Measurements from ENCODE around the gene BACE2.
"Not testable (repeated sequence)": the region's sequence is repeated elsewhere in the genome, so short reads cannot be mapped to it uniquely, and the experiment has no call there.

BACE2 gene

DNA sequence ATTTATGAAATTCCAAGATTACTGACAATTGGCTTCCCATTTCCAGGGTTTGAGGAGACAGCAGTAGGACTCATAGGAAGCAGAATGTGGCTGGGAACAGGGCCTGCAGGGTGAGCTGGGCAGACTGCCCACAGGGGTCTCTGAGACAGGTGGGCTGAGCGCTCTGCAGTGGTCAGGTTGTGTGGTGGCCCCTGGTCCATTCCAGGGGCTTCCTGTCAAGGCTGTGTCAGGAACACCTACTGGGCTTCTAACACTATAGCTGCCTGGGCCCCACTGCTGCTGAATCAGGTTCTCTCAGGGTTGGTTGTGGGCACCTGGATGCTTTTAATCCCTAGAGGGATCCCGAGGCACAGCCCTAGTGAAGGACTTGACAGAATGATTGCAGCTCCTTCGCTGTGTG, 72.1 kb downstream of the BACE2 start:
- no peak for DNase-seq (ENCODE audit: low read depth)

- DNase-seq (ENCODE audit: low read depth): no peak
Measured at GRCh38 chr21:41241341-41241740, 73.4 kb downstream of the BACE2 start.

GRCh38 chr21:41242238-41242829, 74.4 kb downstream of the BACE2 start:
- DNase-seq (ENCODE audit: low read depth): no peak

DNA sequence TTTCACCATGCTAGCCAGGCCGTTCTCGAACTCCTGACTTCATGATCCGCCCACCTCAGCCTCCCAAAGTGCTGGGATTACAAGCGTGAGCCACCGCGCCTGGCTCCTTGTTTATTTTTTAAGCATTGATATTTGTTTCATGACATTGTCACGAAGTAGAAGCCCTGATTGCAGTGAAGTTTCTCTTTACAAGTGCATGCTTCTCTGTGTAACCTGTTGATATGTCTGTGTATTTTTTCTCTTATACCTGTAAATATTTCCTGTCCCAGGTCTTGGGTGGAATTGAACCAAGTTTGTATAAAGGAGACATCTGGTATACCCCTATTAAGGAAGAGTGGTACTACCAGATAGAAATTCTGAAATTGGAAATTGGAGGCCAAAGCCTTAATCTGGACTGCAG, 75.1 kb downstream of the BACE2 start:
- DNase-seq (ENCODE audit: low read depth): no peak

DNA sequence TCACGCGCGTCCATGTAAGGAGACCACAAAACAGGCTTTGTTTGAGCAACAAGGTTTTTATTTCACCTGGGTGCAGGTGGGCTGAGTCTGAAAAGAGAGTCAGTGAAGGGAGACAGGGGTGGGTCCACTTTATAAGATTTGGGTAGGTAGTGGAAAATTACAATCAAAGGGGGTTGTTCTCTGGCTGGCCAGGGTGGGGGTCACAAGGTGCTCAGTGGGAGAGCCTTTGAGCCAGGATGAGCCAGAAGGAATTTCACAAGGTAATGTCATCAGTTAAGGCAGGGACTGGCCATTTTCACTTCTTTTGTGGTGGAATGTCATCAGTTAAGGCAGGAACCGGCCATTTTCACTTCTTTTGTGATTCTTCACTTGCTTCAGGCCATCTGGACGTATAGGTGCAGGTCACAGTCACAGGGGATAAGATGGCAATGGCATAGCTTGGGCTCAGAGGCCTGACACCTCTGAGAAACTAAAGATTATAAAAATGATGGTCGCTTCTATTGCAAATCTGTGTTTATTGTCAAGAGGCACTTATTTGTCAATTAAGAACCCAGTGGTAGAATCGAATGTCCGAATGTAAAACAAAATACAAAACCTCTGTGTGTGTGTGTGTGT, 76.4 kb downstream of the BACE2 start:
- not testable (repeated sequence) for DNase-seq (ENCODE audit: low read depth)

DNA sequence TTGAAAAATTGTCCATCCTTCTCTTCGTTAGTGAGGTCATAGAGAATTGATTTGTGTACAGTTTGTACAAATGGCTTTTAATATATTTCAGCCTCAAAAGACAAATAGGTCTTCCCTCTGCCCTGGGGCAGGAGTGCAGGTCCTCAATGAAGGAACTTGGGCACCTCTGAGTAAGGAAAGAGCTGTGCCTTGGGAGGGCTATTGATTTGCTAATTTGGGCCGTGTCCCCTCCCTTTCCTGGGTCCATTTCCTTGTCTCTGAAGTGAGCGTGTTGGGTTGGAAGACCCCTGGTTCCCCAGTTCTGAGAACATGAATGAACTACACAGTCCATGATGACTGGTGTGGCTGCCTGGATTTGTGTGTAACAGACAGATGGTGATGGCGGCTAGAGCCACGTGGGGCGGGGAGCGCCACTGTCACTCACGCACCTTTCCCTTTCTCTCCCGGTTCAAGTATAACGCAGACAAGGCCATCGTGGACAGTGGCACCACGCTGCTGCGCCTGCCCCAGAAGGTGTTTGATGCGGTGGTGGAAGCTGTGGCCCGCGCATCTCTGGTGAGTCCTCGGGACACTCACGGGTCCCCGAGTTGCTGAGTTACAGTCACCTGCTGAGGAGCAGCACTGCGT, 77.7 kb downstream of the BACE2 start:
- no peak for DNase-seq (ENCODE audit: low read depth)

GRCh38 chr21:41246808-41247207, 78.8 kb downstream of the BACE2 start:
- no peak for DNase-seq (ENCODE audit: low read depth)

DNA sequence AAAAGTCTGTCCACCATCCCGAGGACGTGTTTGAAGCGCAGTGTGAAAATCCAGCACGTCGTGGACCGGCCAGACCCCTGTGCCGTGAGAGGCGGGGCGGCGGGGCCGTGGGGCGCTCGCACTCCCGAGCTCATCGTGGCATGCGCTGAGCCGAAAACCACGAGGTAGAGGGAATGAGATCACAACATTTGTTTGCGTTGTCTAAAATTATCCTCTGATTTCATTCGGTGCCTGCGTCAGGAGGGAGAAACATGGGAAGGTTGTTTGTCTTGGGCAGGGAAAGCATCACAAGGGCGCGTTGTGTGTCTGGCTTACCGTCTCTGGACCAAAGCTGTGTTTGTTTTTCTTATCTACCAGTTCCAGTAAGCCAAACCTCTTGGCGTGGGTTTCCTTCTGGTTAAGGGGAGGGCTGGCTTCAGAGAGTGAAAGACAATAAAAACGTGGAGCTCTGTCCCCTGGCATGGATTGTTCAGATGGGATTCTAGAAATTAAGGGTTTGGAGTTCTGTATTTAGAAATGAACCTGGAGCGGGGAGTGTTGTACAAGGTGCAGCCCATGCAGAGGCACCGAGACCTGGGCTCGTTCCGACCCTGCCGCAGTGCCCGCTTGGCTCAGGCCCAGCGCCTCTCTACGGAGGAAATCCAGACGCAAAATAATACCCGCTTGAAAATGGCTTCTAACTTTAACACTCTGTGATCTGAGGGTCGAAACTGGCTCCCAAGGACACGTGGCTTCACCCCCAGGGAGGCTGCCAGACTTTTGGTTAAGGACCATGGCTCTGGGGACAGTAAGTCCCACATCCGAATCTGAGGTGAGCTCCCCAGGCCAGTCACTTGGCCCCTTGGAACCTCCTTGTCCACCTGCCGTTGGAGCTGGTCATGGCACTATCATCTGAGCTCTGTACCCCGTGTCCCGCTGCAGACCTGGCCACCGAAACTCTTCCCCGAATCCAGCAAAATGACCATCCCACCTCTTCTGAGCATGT, 79.9 kb downstream of the BACE2 start:
- DNase-seq (ENCODE audit: low read depth): no peak

DNA sequence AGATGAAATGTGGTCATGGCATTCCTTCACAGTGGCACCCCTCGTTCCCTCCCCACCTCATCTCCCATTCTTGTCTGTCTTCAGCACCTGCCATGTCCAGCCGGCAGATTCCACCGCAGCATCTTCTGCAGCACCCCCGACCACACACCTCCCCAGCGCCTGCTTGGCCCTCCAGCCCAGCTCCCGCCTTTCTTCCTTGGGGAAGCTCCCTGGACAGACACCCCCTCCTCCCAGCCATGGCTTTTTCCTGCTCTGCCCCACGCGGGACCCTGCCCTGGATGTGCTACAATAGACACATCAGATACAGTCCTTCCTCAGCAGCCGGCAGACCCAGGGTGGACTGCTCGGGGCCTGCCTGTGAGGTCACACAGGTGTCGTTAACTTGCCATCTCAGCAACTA, 81.5 kb downstream of the BACE2 start:
- no peak for DNase-seq (ENCODE audit: low read depth)

DNA sequence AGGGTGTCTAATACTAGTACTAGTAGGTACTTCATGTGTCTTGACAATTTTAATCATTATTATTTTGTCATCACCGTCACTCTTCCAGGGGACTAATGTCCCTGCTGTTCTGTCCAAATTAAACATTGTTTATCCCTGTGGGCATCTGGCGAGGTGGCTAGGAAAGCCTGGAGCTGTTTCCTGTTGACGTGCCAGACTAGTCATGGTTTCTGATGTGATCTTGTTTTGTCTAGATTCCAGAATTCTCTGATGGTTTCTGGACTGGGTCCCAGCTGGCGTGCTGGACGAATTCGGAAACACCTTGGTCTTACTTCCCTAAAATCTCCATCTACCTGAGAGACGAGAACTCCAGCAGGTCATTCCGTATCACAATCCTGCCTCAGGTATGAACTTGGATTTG, 82.6 kb downstream of the BACE2 start:
- no peak for DNase-seq (ENCODE audit: low read depth)

GRCh38 chr21:41251961-41252642, 84.1 kb downstream of the BACE2 start:
- no peak for DNase-seq (ENCODE audit: low read depth)

DNA sequence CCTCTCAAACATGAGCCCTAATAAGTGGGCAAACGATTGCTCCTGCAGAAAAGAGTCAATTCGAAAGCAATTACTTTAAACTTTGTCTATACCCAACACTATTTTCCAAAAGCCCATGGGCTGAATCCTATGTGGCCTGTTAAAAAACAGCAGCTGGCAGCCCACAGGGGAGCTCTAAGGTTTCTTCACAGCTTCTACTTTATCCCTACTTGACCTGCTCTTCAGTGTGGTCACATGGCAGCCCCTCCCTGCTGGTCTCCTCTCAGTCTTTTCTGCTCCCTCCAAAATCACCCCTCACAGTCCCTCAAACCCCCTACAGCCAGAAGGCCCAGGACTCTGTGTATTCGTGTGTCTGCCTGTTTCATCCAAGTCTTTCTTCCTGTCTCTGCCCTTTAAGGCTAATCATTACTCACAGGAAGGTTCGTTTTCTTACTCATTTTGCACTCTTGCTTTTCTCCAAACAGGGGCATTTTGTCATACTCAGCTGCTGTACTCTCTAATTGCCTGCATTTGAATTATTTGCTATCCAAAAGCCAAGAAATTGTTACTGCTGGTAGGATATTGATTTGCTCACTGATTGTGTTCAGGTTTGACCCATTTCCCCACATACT, 86.2 kb downstream of the BACE2 start:
- no peak for DNase-seq (ENCODE audit: low read depth)

DNA sequence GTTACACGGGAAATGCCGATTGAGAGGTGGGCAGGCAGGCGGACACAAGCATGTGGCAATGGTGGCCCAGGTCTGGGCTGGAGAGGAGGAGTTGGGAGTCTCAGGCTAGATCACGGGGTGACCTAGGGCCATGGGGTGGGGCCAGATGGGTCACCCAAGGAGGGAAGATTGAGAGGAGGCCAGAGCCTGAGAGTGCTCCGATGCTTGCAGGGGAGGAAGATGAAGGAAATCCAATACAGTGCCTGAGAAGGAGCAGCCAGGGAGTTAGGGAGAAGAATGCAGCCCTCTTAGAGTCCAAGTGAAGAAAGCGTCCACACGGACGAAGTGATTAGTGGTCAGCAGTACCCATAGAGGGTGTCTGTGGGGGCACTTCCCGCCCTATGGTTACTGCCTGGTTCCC, 87.2 kb downstream of the BACE2 start:
- DNase-seq (ENCODE audit: low read depth): no peak

GRCh38 chr21:41256231-41256630, 88.3 kb downstream of the BACE2 start:
- DNase-seq (ENCODE audit: low read depth): not testable (repeated sequence)

DNA sequence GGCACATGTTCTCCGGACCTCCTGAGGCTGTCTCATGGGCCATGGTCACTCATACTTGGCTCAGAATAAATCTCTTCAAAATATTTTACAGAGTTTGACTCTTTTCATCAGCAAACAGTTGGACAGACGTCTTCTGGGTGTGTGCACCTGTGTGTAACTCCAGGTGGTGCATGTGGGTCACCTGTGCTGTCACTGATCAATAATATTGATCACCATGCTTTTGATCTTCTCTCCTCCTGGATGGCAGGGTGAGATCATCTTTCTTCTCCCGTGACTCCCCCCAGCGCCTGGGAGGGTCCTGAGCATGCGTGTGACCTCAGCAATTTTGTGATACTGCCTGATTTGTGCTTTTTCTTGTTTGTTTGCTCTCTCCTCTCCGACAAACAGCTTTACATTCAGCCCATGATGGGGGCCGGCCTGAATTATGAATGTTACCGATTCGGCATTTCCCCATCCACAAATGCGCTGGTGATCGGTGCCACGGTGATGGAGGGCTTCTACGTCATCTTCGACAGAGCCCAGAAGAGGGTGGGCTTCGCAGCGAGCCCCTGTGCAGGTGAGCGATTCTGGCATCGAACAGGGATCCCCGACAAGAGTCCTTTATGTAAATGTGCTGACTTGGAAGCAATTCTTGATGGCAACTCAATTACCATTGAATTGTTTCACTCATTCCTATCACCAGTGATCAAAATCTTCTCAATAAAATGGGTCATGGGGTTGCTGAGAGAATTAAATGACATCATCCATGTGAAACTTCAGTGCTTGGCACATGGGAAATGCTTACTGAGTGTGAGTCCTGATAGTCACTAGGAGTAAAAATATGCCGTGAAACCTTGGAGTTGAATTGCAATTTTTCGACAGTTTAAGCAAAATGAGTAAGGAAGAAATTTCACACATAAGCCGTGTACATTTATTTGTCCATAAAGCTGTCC, 89.1 kb downstream of the BACE2 start:
- no peak for DNase-seq (ENCODE audit: low read depth)

DNA sequence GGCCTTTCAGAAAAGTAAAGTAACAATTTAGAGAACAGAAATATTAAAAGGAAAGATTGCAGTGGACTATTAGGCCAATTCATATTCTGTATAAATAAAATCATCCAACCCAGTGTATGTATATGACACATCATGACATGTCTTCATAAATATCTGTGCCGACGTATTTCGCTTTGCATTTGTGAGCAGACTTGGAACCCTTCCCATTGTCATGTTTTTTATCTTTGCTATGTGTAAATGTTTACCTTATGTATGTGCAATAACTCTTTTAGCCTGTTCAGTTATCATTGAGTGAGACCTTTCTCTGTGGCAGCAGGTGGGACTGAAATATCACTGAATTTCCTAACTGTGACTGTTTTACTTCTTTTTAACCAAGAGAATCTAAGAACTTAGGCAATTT, 90.7 kb downstream of the BACE2 start:
- DNase-seq (ENCODE audit: low read depth): no peak

DNA sequence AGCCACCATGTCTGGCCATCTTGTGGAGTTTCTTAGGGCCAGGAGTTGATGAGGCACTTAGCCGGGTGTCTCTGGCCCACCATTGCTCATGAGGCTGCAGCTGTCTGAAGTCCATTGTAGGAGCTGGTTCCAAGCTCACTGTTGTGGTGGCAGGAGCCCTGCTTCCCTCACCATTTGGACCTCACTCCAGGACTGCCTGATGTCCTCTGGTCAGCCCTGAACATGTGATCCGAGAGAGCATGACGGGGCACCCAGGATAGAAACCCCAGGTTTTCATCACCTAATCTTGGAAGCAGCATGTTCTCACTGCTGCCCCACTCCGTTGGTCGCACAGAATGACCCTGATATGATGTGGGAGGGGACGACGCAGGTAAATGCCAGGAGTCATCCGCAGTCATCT, 92.5 kb downstream of the BACE2 start:
- no peak for DNase-seq (ENCODE audit: low read depth)

DNA sequence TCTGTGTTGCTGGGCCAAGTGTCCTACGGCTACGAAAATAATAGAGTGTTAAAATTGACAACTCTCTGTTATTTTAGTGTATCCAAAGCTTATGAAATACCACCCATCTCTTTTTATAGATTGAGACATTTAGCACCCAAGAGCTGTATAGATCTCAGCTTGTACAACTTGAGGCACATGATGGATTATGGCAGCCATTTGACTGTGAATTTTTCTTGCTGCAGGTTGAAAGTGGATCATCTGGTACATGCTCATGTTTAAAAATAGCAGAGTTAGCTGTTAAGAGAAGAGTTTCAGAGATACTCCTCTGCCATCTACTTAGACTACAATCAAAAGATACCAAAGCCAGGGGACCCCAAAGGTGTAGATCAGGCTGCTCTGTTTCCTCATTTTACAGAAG, 99.4 kb downstream of the BACE2 start:
- DNase-seq (ENCODE audit: low read depth): no peak

- no peak for DNase-seq (ENCODE audit: low read depth)
Measured at GRCh38 chr21:41269535-41269934, 101.6 kb downstream of the BACE2 start.

DNA sequence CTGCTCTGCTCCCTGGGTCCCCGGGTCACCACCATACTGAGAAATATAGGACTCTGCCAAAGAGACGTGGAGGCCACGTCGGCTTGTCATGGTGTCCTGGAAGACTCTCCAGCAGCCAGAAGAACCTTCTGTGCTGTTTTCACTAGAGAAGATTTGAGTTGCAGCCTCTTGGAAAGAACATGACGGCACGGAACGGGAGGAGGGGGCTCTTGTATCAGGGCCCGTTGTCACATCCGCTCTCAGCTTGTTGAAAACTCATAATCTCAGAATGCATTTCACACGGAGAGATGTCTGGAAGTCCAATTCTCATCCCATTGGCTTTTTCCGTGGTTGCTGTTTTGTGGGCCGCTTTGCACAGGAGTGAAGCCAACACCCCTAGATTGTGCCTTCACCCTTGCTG, 109.2 kb downstream of the BACE2 start:
- no peak for DNase-seq (ENCODE audit: low read depth)

DNA sequence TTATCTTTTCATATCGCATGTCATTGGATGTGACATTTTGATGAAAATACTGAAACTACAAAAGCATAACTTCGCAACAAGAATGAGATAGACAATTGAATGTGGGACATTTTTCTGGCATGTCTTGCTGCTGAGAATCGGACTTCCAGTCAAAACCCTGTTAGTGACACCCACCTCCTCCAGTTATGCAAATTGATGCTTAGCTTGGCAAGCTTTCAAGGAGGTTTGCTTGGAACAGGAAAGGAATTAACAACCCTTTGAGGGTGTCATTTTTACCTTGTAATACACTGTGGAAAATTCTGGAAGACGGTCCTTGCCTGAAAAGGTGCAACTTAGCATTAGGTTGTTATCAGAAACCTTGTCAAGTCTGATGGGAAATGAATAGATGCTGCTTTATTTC, 109.9 kb downstream of the BACE2 start:
- no peak for DNase-seq (ENCODE audit: low read depth)
